H1 (cell line): ENCODE data around the gene ZNF202. TPM values are rescaled to one million over a fixed set of nuclear protein-coding genes. Genes with fewer than 3 reads are reported as not detected.

Source experiments
- CTCF ChIA-PET: fragments of 300-600 bp; sonication (Branson Sonifier 250); formaldehyde crosslinking; loops from one replicate; lab custom pipeline; 2021; ENCODE audit not compliant: partially characterized antibody; lab: Charles Lee
- POLR2A ChIA-PET: fragments of 300-600 bp; sonication (Branson Sonifier 250); formaldehyde crosslinking; loops from one replicate; lab custom pipeline; 2021; ENCODE audit warnings: inconsistent platforms; ENCODE audit not compliant: partially characterized antibody; lab: Charles Lee
- DNase-seq, 2 experiments: peaks; one replicate each; pipeline versions ENCODE4 v3.0.0 to v3.0.0-alpha.2; 2010 to 2022; ENCODE audit warnings: low spot score in 2 of 2, low read depth in 1 of 2, mixed read lengths in 1 of 2
- FAIRE-seq: peaks from 2 replicates; lab custom pipeline; 2011; peaks lifted over from hg19 to GRCh38; lab: Jason Lieb, UNC
- H2AFZ ChIP-seq: 2 replicates; pipeline ENCODE4 v1.8.1; 2012; ENCODE audit warnings: low read length, inconsistent platforms
- H2AK5ac ChIP-seq: 2 replicates; pipeline ENCODE4 v1.6.1; 2013; ENCODE audit warnings: low read depth, low read length
- H2BK120ac ChIP-seq: replicated peaks from 2 replicates; pipeline ENCODE3; 2013; ENCODE audit warnings: low read depth, low read length, inconsistent platforms
- H2BK12ac ChIP-seq: 2 replicates; pipeline ENCODE4 v1.6.1; 2013; ENCODE audit warnings: low read depth, low read length
- H2BK15ac ChIP-seq: 2 replicates; pipeline ENCODE4 v1.6.1; 2013; ENCODE audit warnings: low read length
- H2BK20ac ChIP-seq: 2 replicates; pipeline ENCODE4 v1.6.1; 2013; ENCODE audit warnings: low read length
- H2BK5ac ChIP-seq: 2 replicates; pipeline ENCODE4 v1.6.1; 2013; ENCODE audit warnings: low read depth, low read length
- H3K14ac ChIP-seq: 2 replicates; pipeline ENCODE4 v1.6.1; 2013; ENCODE audit warnings: inconsistent platforms; ENCODE audit not compliant: insufficient read length
- H3K18ac ChIP-seq: 2 replicates; pipeline ENCODE4 v1.6.1; 2013; ENCODE audit warnings: low read length; ENCODE audit errors: extremely low read depth
- H3K23ac ChIP-seq: 2 replicates; pipeline ENCODE4 v1.6.1; 2013; ENCODE audit warnings: inconsistent platforms; ENCODE audit not compliant: insufficient read length
- H3K23me2 ChIP-seq: 2 replicates; pipeline ENCODE4 v1.6.1; 2013; ENCODE audit warnings: low read depth, low read length
- H3K27ac ChIP-seq: 2 replicates; pipeline ENCODE4 v1.6.1; 2011; ENCODE audit warnings: low read depth, low read length, inconsistent platforms
- H3K27me3 ChIP-seq, 4 experiments: replicated peaks in 1 of 4; 1 replicate in 1 of 4; 2 replicates in 3 of 4; pipeline versions ENCODE4 v1.6.1 to v1.8.1; 2011 to 2013; ENCODE audit warnings: low read length in 3 of 4, mild to moderate bottlenecking in 3 of 4, inconsistent platforms in 2 of 4, mixed read lengths in 2 of 4, moderate library complexity in 1 of 4; ENCODE audit not compliant: control insufficient read depth in 3 of 4, insufficient read depth in 3 of 4; ENCODE audit errors: extremely low read depth in 1 of 4
- H3K36me3 ChIP-seq, 4 experiments: 2 replicates each; pipeline versions ENCODE4 v1.6.1 to v1.8.1; 2011 to 2013; ENCODE audit warnings: mild to moderate bottlenecking in 4 of 4, low read length in 3 of 4, moderate library complexity in 2 of 4, control low read depth in 1 of 4, inconsistent platforms in 1 of 4; ENCODE audit not compliant: insufficient read depth in 4 of 4, control insufficient read depth in 2 of 4
- H3K4ac ChIP-seq: replicated peaks from 2 replicates; pipeline ENCODE3; 2013; ENCODE audit warnings: low read length, low read depth, mixed read lengths, inconsistent platforms; ENCODE audit not compliant: insufficient read length
- H3K4me1 ChIP-seq, 4 experiments: replicated peaks in 1 of 4; 1 replicate in 1 of 4; 2 replicates in 3 of 4; pipeline versions ENCODE4 v1.6.1 to v1.8.1; 2011 to 2013; ENCODE audit warnings: low read length in 3 of 4, inconsistent platforms in 2 of 4, mixed read lengths in 1 of 4; ENCODE audit not compliant: insufficient read depth in 4 of 4, control insufficient read depth in 3 of 4
- H3K4me2 ChIP-seq, 2 experiments: 2 replicates each; pipeline versions ENCODE4 v1.6.1 to v1.8.1; 2011 to 2013; ENCODE audit warnings: low read depth in 2 of 2, low read length in 2 of 2, control low read depth in 1 of 2, inconsistent platforms in 1 of 2, mild to moderate bottlenecking in 1 of 2; ENCODE audit not compliant: insufficient read depth in 1 of 2
- H3K4me3 ChIP-seq, 4 experiments: fragments of 200-600, 300-600 bp in 1 of 4; sonication (generic), shearing (Covaris generic), sonication (Bioruptor Twin) in 1 of 4; 2 replicates each; pipeline versions ENCODE4 v1.5.1 to v1.8.1; 2011 to 2016; ENCODE audit warnings: low read length in 4 of 4, low read depth in 3 of 4, control low read depth in 2 of 4, inconsistent platforms in 2 of 4, mild to moderate bottlenecking in 2 of 4, mixed read lengths in 1 of 4, moderate library complexity in 1 of 4; ENCODE audit not compliant: insufficient read depth in 2 of 4; ENCODE audit errors: extremely low read depth in 1 of 4
- H3K56ac ChIP-seq: replicated peaks from 2 replicates; pipeline ENCODE3; 2013; ENCODE audit warnings: low read depth, mild to moderate bottlenecking, mixed read lengths, low read length, inconsistent platforms; ENCODE audit not compliant: insufficient read length
- H3K79me1 ChIP-seq: 2 replicates; pipeline ENCODE4 v1.6.1; 2013; ENCODE audit warnings: low read depth, low read length, control low read depth
- H3K79me2 ChIP-seq, 2 experiments: 2 replicates each; pipeline versions ENCODE4 v1.6.1 to v1.8.1; 2012 to 2013; ENCODE audit warnings: low read length in 2 of 2, mild to moderate bottlenecking in 2 of 2, inconsistent platforms in 1 of 2; ENCODE audit not compliant: insufficient read depth in 2 of 2, control insufficient read depth in 1 of 2
- H3K9ac ChIP-seq, 4 experiments: replicated peaks in 1 of 4; 1 replicate in 1 of 4; 2 replicates in 3 of 4; pipeline versions ENCODE4 v1.6.1 to v1.8.1; 2011 to 2013; ENCODE audit warnings: low read depth in 3 of 4, low read length in 3 of 4, control low read depth in 2 of 4, mild to moderate bottlenecking in 2 of 4, moderate library complexity in 2 of 4, inconsistent platforms in 1 of 4; ENCODE audit errors: extremely low read depth in 1 of 4
- H3K9me3 ChIP-seq, 2 experiments: 2 replicates each; pipeline versions ENCODE4 v1.6.1 to v1.8.1; 2012 to 2013; ENCODE audit warnings: mild to moderate bottlenecking in 2 of 2, moderate library complexity in 2 of 2, control low read depth in 1 of 2, inconsistent platforms in 1 of 2, low read depth in 1 of 2, low read length in 1 of 2, mixed read lengths in 1 of 2; ENCODE audit not compliant: insufficient read depth in 2 of 2
- H4K20me1 ChIP-seq, 2 experiments: replicated peaks in 1 of 2; 2 replicates each; pipeline versions ENCODE3 to v1.8.1; 2011 to 2013; ENCODE audit warnings: inconsistent platforms in 2 of 2, low read length in 2 of 2, mild to moderate bottlenecking in 1 of 2; ENCODE audit not compliant: insufficient read depth in 2 of 2, control insufficient read depth in 1 of 2
- H4K5ac ChIP-seq: 2 replicates; pipeline ENCODE4 v1.6.1; 2013; ENCODE audit warnings: low read length, low read depth, mixed read lengths, inconsistent platforms; ENCODE audit not compliant: insufficient read length
- H4K8ac ChIP-seq: 2 replicates; pipeline ENCODE4 v1.8.0; 2013; ENCODE audit warnings: mild to moderate bottlenecking, moderate library complexity, low read length, inconsistent platforms; ENCODE audit not compliant: insufficient read depth; ENCODE audit errors: extremely low read depth
- H4K91ac ChIP-seq: replicated peaks from 2 replicates; pipeline ENCODE3; 2013; ENCODE audit warnings: low read length, mixed read lengths, inconsistent platforms; ENCODE audit not compliant: insufficient read length
- BACH1 ChIP-seq: IDR thresholded peaks from 2 replicates; pipeline ENCODE4 v1.6.1; 2012; ENCODE audit warnings: low read length, improper control_type of control experiment
- BRCA1 ChIP-seq: IDR thresholded peaks from 2 replicates; pipeline ENCODE4 v1.6.1; 2012; ENCODE audit warnings: low read depth, low read length, improper control_type of control experiment
- E2F6 ChIP-seq: IDR thresholded peaks from 2 replicates; pipeline ENCODE4 v1.6.1; 2012; ENCODE audit warnings: inconsistent platforms
- EZH2 ChIP-seq: fragments of 200-600 bp; sonication (generic); IDR thresholded peaks from 2 replicates; pipeline ENCODE4 v1.7.1; 2012; ENCODE audit warnings: low read depth, mild to moderate bottlenecking, moderate library complexity, low read length, inconsistent platforms; ENCODE audit not compliant: severe bottlenecking
- HDAC2 ChIP-seq, 2 experiments: fragments of 300-600 bp in 1 of 2; sonication (generic) in 1 of 2; IDR thresholded peaks; 2 replicates each; pipeline ENCODE4 v1.6.1; 2011 to 2012; ENCODE audit warnings: low read depth in 2 of 2, low read length in 2 of 2, mild to moderate bottlenecking in 2 of 2, moderate library complexity in 2 of 2, borderline replicate concordance in 1 of 2, inconsistent platforms in 1 of 2
- HDAC6 ChIP-seq: IDR thresholded peaks from one replicate; pipeline ENCODE4 v1.7.1; 2012; ENCODE audit warnings: low read depth, mild to moderate bottlenecking, inconsistent platforms, low read length, moderate library complexity
- MAFK ChIP-seq: IDR thresholded peaks from 2 replicates; pipeline ENCODE4 v1.6.1; 2012; ENCODE audit warnings: low read depth, mild to moderate bottlenecking, improper control_type of control experiment, low read length
- RAD21 ChIP-seq, 2 experiments: IDR thresholded peaks in 1 of 2; conservative IDR thresholded peaks in 1 of 2; 2 replicates each; pipeline ENCODE4 v1.6.1; 2011; ENCODE audit warnings: low read depth in 2 of 2, low read length in 2 of 2, improper control_type of control experiment in 1 of 2, inconsistent platforms in 1 of 2, mild to moderate bottlenecking in 1 of 2, moderate library complexity in 1 of 2
- RNF2 ChIP-seq: fragments of 200-900, 300-1000 bp; sonication (generic); IDR thresholded peaks from 2 replicates; pipeline ENCODE4 v1.7.1; 2016; ENCODE audit warnings: borderline replicate concordance, low read depth, mild to moderate bottlenecking, antibody characterized with exemption, low read length; ENCODE audit not compliant: poor library complexity, severe bottlenecking; ENCODE audit errors: missing control alignments
- RXRA ChIP-seq: IDR thresholded peaks from 2 replicates; pipeline ENCODE4 v1.6.1; 2011; ENCODE audit warnings: low read depth, mild to moderate bottlenecking, low read length, moderate library complexity; ENCODE audit not compliant: insufficient read depth
- SP2 ChIP-seq: IDR thresholded peaks from 2 replicates; pipeline ENCODE4 v1.6.1; 2012; ENCODE audit warnings: mild to moderate bottlenecking, low read length, inconsistent platforms
- TBP ChIP-seq: IDR thresholded peaks from 2 replicates; pipeline ENCODE4 v1.6.1; 2011; ENCODE audit warnings: low read depth, low read length, improper control_type of control experiment
- ZNF274 ChIP-seq: IDR thresholded peaks from 2 replicates; pipeline ENCODE4 v1.7.0; 2012; ENCODE audit warnings: low read length, borderline replicate concordance; ENCODE audit errors: extremely low read depth
- WGBS, 2 experiments: shearing (Covaris generic) in 1 of 2; methylation state at CpG; one replicate each; pipeline versions ENCODE4 v1.1.6 to v1.1.7; 2013 to 2015; ENCODE audit warnings: low lambda C conversion rate in 2 of 2, mixed read lengths in 2 of 2, inconsistent platforms in 1 of 2, low coverage in 1 of 2, missing lambda C conversion rate in 1 of 2; ENCODE audit not compliant: insufficient replicate concordance in 2 of 2, insufficient coverage in 1 of 2, insufficient read length in 1 of 2; ENCODE audit errors: extremely low coverage in 1 of 2, missing lambda C conversion rate in 1 of 2; 5-methylcytosine and 5-hydroxymethylcytosine counted together
- polyA plus RNA-seq, 7 experiments: library from polyadenylated mRNA; depleted of rRNA in 3 of 7; stranded (reverse) in 5 of 7; unstranded in 2 of 7; fragments of >200 nt in 5 of 7; fragments of 200-250 nt in 2 of 7; gene quantifications; 1 replicate in 5 of 7; 2 replicates in 1 of 7; 4 replicates in 1 of 7; pipeline versions ENCODE4 v1.2.1 to v1.2.3, GENCODE V29; 2011 to 2013; ENCODE audit warnings: missing spikeins in 2 of 7, mixed read lengths in 2 of 7
- total RNA-seq: library from RNA; stranded (reverse); fragmentation: NEBNext Ultra II Directional; extraction: Animal tissue kit (Norgen Biotek cat#: 25700); gene quantifications from 2 replicates; pipeline ENCODE4 v1.2.1, GENCODE V29; 2021

ZNF202 gene
- total and polyA plus RNA-seq, 2 of the 8 experiments (the other 6 are each of a cell fraction or from before 2014, with no cell fraction given) = 14.1 to 33.9 TPM

- no peak overlapping the region for H3K4me3 ChIP-seq
- ChIA-PET POLR2A (interaction anchor here (1.0 to 1.3 kb wide), 2 partner anchors 16 to 19 kb away, joined by 3 to 4 read pairs; no protein-coding TSS in a partner anchor), CTCF (interaction anchor here (0.9 to 11.6 kb wide), 7 partner anchors 9 to 195 kb away, joined by 3 to 301 read pairs (median 4); partner anchors contain the start of gene SCN3B)
- H3K79me1 ChIP-seq = no peaks in the 10 kb centered on the region
- H3K56ac ChIP-seq = no peak overlapping the region
- no peak overlapping the region for H3K14ac ChIP-seq
- no peak overlapping the region for H2AK5ac ChIP-seq
- no peak overlapping the region for H2BK120ac ChIP-seq
- H3K4ac ChIP-seq = no peak overlapping the region
- no peak overlapping the region for H3K23ac ChIP-seq
- H3K4me1 ChIP-seq = no peaks in the 10 kb centered on the region
- H2BK15ac ChIP-seq = no peak overlapping the region
- no peak overlapping the region for H3K4me2 ChIP-seq
- no peaks in the 10 kb centered on the region for H4K20me1 ChIP-seq
- FAIRE-seq = no peak
- no peak for DNase-seq
- H3K18ac ChIP-seq = no peak overlapping the region
- H3K9ac ChIP-seq = no peak overlapping the region
- no peak overlapping the region for H4K5ac ChIP-seq
- H2AFZ ChIP-seq = no peak overlapping the region
- H3K9me3 ChIP-seq = no peaks in the 10 kb centered on the region
- no peaks in the 10 kb centered on the region for H3K27me3 ChIP-seq
- H3K23me2 ChIP-seq = no peaks in the 10 kb centered on the region
- H3K79me2 ChIP-seq = no peaks in the 10 kb centered on the region
- no peak overlapping the region for H2BK5ac ChIP-seq
- H2BK12ac ChIP-seq = no peak overlapping the region
- no peak overlapping the region for H4K8ac ChIP-seq
- H4K91ac ChIP-seq = no peak overlapping the region
- H3K36me3 ChIP-seq = no peaks in the 10 kb centered on the region
- no peak overlapping the region for H3K27ac ChIP-seq
- H2BK20ac ChIP-seq = no peak overlapping the region
- 88% methylated on average over 3 of the region's 3 CpGs; no CpG with 5 or more reads in 1 of the 2 experiments for WGBS, 2 experiments
- no peak for TF ChIP-seq MAFK
- TF ChIP-seq BACH1 = no peak
- TF ChIP-seq RNF2 = no peak
- TF ChIP-seq RXRA = no peak
- TF ChIP-seq EZH2 = no peak
- no peak for TF ChIP-seq TBP
- no peak for TF ChIP-seq BRCA1
- no peak for TF ChIP-seq HDAC6
- no peak for TF ChIP-seq HDAC2 (IDR thresholded peaks at IDR 0.05; ENCODE audit: borderline replicate concordance in 1 of 2, low read depth in 2 of 2, low read length in 2 of 2)
- TF ChIP-seq SP2 = no peak
- TF ChIP-seq RAD21 (IDR thresholded peaks at IDR 0.05 in 1 of 2, conservative IDR thresholded peaks at IDR 0.05 in 1 of 2; ENCODE audit: low read depth in 2 of 2, low read length in 2 of 2) = no peak
- TF ChIP-seq E2F6 = no peak
- TF ChIP-seq ZNF274 = no peak
Observed at GRCh38 chr11:123704341-123704740, 37.1 kb downstream of the ZNF202 start.
